HepG2 (cell line): ENCODE results near the gene ZPR1. TPM values are rescaled to one million over a fixed set of nuclear protein-coding genes. Genes with fewer than 3 reads are reported as not detected.

ENCODE experiments used
- ATAC-seq: fragments of 200-7000 bp; cut with Tn5 transposase; 3 replicates; pipeline ENCODE4 v1.9.1; 2020; ENCODE audit warnings: mild to moderate bottlenecking, moderate library complexity
- BruUV-seq: library from RNA; stranded (reverse); fragments of 400-500 nt; replicated peaks from 2 replicates; lab custom pipeline; 2021; lab: Mats Ljungman, UMichigan
- CTCF ChIA-PET: fragments of 300-600 bp; formaldehyde crosslinking; extraction: SDS; loops from one replicate; lab custom pipeline; 2021; ENCODE audit warnings: low total read pairs, inconsistent platforms, low intra/inter-chr PET ratio; lab: Yijun Ruan, JAX
- POLR2A ChIA-PET: fragments of 350-600 bp; sonication (Branson Sonifier 250); formaldehyde crosslinking; loops from one replicate; lab custom pipeline; 2020; ENCODE audit warnings: antibody characterized with exemption, inconsistent platforms; lab: Yijun Ruan, JAX
- DNase-seq: peaks from one replicate; pipeline ENCODE4 v3.0.0-alpha.2; 2015; ENCODE audit warnings: low spot score
- FAIRE-seq: peaks from 3 replicates; lab custom pipeline; 2011; peaks lifted over from hg19 to GRCh38; lab: Jason Lieb, UNC
- H2AFZ ChIP-seq: one replicate; pipeline ENCODE4 v1.6.1; 2011; ENCODE audit warnings: low read length, inconsistent platforms
- H3K27ac ChIP-seq: fragments of 300-600 bp; 3 replicates; pipeline ENCODE4 v1.8.0; 2011; ENCODE audit warnings: mixed run types, mild to moderate bottlenecking, mixed read lengths, low read length, inconsistent platforms; ENCODE audit not compliant: insufficient read depth; ENCODE audit errors: extremely low read length
- H3K27me3 ChIP-seq, 2 experiments: fragments of 200-600 bp in 1 of 2; 2 replicates in 1 of 2; 3 replicates in 1 of 2; pipeline versions ENCODE4 v1.6.0 to v1.8.0; 2011; ENCODE audit warnings: low read length in 2 of 2, mild to moderate bottlenecking in 2 of 2, moderate library complexity in 2 of 2, inconsistent platforms in 1 of 2; ENCODE audit not compliant: insufficient read depth in 2 of 2, control insufficient read depth in 1 of 2
- H3K36me3 ChIP-seq, 2 experiments: fragments of 200-600 bp in 1 of 2; replicated peaks in 1 of 2; 2 replicates in 1 of 2; 3 replicates in 1 of 2; pipeline versions ENCODE4 v1.5.1 to v1.8.0; 2011; ENCODE audit warnings: low read length in 2 of 2, inconsistent platforms in 1 of 2; ENCODE audit not compliant: insufficient read depth in 2 of 2, control insufficient read depth in 1 of 2
- H3K4me1 ChIP-seq: 2 replicates; pipeline ENCODE4 v1.5.1; 2012; ENCODE audit warnings: low read length, inconsistent platforms; ENCODE audit not compliant: insufficient read depth
- H3K4me2 ChIP-seq: 2 replicates; pipeline ENCODE4 v1.6.0; 2011; ENCODE audit warnings: low read depth, low read length, inconsistent platforms
- H3K4me3 ChIP-seq, 3 experiments: fragments of 200-600 bp in 1 of 3; sonication (generic), shearing (Covaris generic) in 1 of 3; replicated peaks in 1 of 3; 2 replicates each; pipeline ENCODE4 v1.5.1; 2011 to 2016; ENCODE audit warnings: low read length in 3 of 3, inconsistent platforms in 2 of 3, low read depth in 2 of 3, mild to moderate bottlenecking in 2 of 3, control low read depth in 1 of 3, mixed read lengths in 1 of 3; ENCODE audit not compliant: insufficient read depth in 1 of 3
- H3K79me2 ChIP-seq: one replicate; pipeline ENCODE4 v1.6.1; 2011; ENCODE audit warnings: low read length, inconsistent platforms; ENCODE audit not compliant: insufficient read depth
- H3K9ac ChIP-seq: 2 replicates; pipeline ENCODE4 v1.6.0; 2011; ENCODE audit warnings: mild to moderate bottlenecking, low read depth, low read length, inconsistent platforms; ENCODE audit not compliant: insufficient read depth
- H3K9me3 ChIP-seq: 2 replicates; pipeline ENCODE4 v1.5.1; 2012; ENCODE audit warnings: mild to moderate bottlenecking, low read length
- H4K20me1 ChIP-seq: 2 replicates; pipeline ENCODE4 v1.6.0; 2011; ENCODE audit warnings: inconsistent platforms, mild to moderate bottlenecking, low read length, moderate library complexity; ENCODE audit not compliant: insufficient read depth
- ATF5 ChIP-seq: sonication (generic); formaldehyde crosslinking; IDR thresholded peaks from 2 replicates; pipeline ENCODE4 v1.4.0; 2020; ENCODE audit warnings: mild to moderate bottlenecking, low read depth, missing genetic modification reagents
- DR1 ChIP-seq: sonication (generic); formaldehyde crosslinking; IDR thresholded peaks from 2 replicates; pipeline ENCODE4 v1.8.0; 2021; ENCODE audit warnings: mild to moderate bottlenecking, missing genetic modification reagents, inconsistent platforms
- EP300 ChIP-seq, 3 experiments: sonication (generic) in 1 of 3; formaldehyde crosslinking in 1 of 3; IDR thresholded peaks; 2 replicates each; pipeline versions ENCODE4 v1.5.1 to v1.6.1; 2011 to 2020; ENCODE audit warnings: low read depth in 2 of 3, low read length in 2 of 3, borderline replicate concordance in 1 of 3, improper control_type of control experiment in 1 of 3, mild to moderate bottlenecking in 1 of 3, missing genetic modification reagents in 1 of 3, moderate library complexity in 1 of 3
- FOXA1 ChIP-seq, 2 experiments: fragments of 450-650 bp in 1 of 2; sonication (generic) in 1 of 2; formaldehyde crosslinking in 1 of 2; IDR thresholded peaks; 2 replicates each; pipeline versions ENCODE4 v1.4.0 to v1.6.1; 2016 to 2020; ENCODE audit warnings: missing genetic modification reagents in 1 of 2
- HDAC1 ChIP-seq: sonication (generic); formaldehyde crosslinking; IDR thresholded peaks from 2 replicates; pipeline ENCODE4 v1.5.1; 2020; ENCODE audit warnings: mild to moderate bottlenecking, missing genetic modification reagents
- HNF1B ChIP-seq: sonication (generic); formaldehyde crosslinking; IDR thresholded peaks from 2 replicates; pipeline ENCODE4 v1.5.1; 2020; ENCODE audit warnings: mild to moderate bottlenecking, moderate library complexity, missing genetic modification reagents
- HOXA9 ChIP-seq: sonication (generic); formaldehyde crosslinking; IDR thresholded peaks from 2 replicates; pipeline ENCODE4 v1.8.1; 2022; ENCODE audit warnings: missing genetic modification reagents, mild to moderate bottlenecking, moderate library complexity, borderline replicate concordance
- HOXD1 ChIP-seq: sonication (generic); formaldehyde crosslinking; IDR thresholded peaks from 2 replicates; pipeline ENCODE4 v1.5.0; 2020; ENCODE audit warnings: missing genetic modification reagents
- KMT2B ChIP-seq: IDR thresholded peaks from 2 replicates; pipeline ENCODE4 v1.6.1; 2016; ENCODE audit warnings: missing genetic modification reagents, missing compliant biosample characterization
- MEF2D ChIP-seq: sonication (generic); formaldehyde crosslinking; IDR thresholded peaks from 2 replicates; pipeline ENCODE4 v1.5.1; 2020; ENCODE audit warnings: mild to moderate bottlenecking, missing genetic modification reagents
- NFYC ChIP-seq: IDR thresholded peaks from 2 replicates; pipeline ENCODE4 v1.6.1; 2016; ENCODE audit warnings: missing genetic modification reagents, missing compliant biosample characterization
- NONO ChIP-seq, 2 experiments: fragments of 450-650 bp in 1 of 2; sonication (generic) in 1 of 2; formaldehyde crosslinking in 1 of 2; IDR thresholded peaks in 1 of 2; conservative IDR thresholded peaks in 1 of 2; 2 replicates each; pipeline versions ENCODE4 v1.6.1 to v1.8.0; 2017 to 2022; ENCODE audit warnings: mild to moderate bottlenecking in 1 of 2, missing genetic modification reagents in 1 of 2, moderate library complexity in 1 of 2
- TGIF2 ChIP-seq: IDR thresholded peaks from 2 replicates; pipeline ENCODE4 v1.6.1; 2016; ENCODE audit warnings: control low read depth, missing compliant biosample characterization
- YEATS4 ChIP-seq: sonication (generic); formaldehyde crosslinking; IDR thresholded peaks from 2 replicates; pipeline ENCODE4 v1.4.0; 2020; ENCODE audit warnings: missing genetic modification reagents, borderline replicate concordance
- ZFP90 ChIP-seq: sonication (generic); formaldehyde crosslinking; IDR thresholded peaks from 2 replicates; pipeline ENCODE4 v1.8.0; 2022; ENCODE audit warnings: missing genetic modification reagents, mild to moderate bottlenecking, inconsistent platforms, borderline replicate concordance
- ZFY ChIP-seq: sonication (generic); formaldehyde crosslinking; IDR thresholded peaks from 2 replicates; pipeline ENCODE4 v1.4.0; 2020; ENCODE audit warnings: missing genetic modification reagents
- ZNF230 ChIP-seq: sonication (generic); formaldehyde crosslinking; IDR thresholded peaks from 2 replicates; pipeline ENCODE4 v1.4.0; 2020; ENCODE audit warnings: mild to moderate bottlenecking, missing genetic modification reagents
- ZNF441 ChIP-seq: sonication (generic); formaldehyde crosslinking; IDR thresholded peaks from 2 replicates; pipeline ENCODE4 v1.7.0; 2021; ENCODE audit warnings: missing genetic modification reagents, borderline replicate concordance
- ZNF446 ChIP-seq: sonication (generic); formaldehyde crosslinking; IDR thresholded peaks from 2 replicates; pipeline ENCODE4 v1.5.0; 2020; ENCODE audit warnings: mild to moderate bottlenecking, missing genetic modification reagents
- ZNF883 ChIP-seq: sonication (generic); formaldehyde crosslinking; IDR thresholded peaks from 2 replicates; pipeline ENCODE4 v1.5.1; 2020; ENCODE audit warnings: mild to moderate bottlenecking, missing genetic modification reagents; ENCODE audit errors: not compliant biosample characterization
- WGBS: methylation state at CpG from one replicate; pipeline ENCODE4 v1.1.6; 2017; ENCODE audit warnings: low lambda C conversion rate; 5-methylcytosine and 5-hydroxymethylcytosine counted together
- in situ Hi-C: cut with HindIII; loops from 2 replicates; pipeline ENCODE4 v1.10.0; 2017; ENCODE audit warnings: low pct_unique_long_range_greater_than_20kb; ENCODE audit not compliant: extremely low pct_ligation_motif_present
- intact Hi-C: fragments of 100-400 bp; cut with micrococcal nuclease; formaldehyde crosslinking; loops from one replicate; pipeline ENCODE4 v1.10.0; 2022; ENCODE audit not compliant: unreplicated experiment
- polyA plus RNA-seq, 8 experiments: library from polyadenylated mRNA; depleted of rRNA in 3 of 8; stranded (reverse) in 7 of 8; unstranded in 1 of 8; fragments of >200 nt; fragmentation: Illumina TruSeq in 4 of 8; extraction: Trizol in 4 of 8; gene quantifications; 2 replicates each; pipeline versions ENCODE4 v1.2.1 to v1.2.3, GENCODE V29; 2011 to 2016; ENCODE audit warnings: low read depth in 4 of 8, missing spikeins in 1 of 8, mixed read lengths in 1 of 8; ENCODE audit not compliant: insufficient read depth in 1 of 8
- total RNA-seq, 5 experiments: library from RNA; depleted of rRNA; stranded (reverse); fragments of >200 nt; fragmentation: Illumina TruSeq; extraction: Trizol; gene quantifications; 2 replicates each; pipeline ENCODE4 v1.2.3, GENCODE V29; 2016; ENCODE audit warnings: low read depth in 1 of 5

The ZPR1 gene
- total and polyA plus RNA-seq, 2 of the 13 experiments (the other 11 are each of a cell fraction or from before 2014, with no cell fraction given) = 40.0 to 79.3 TPM

GRCh38 chr11:116831790-116832349 lies 44.0 kb upstream of the ZPR1 start (continued):
- TF ChIP-seq KMT2B = no peak
- TF ChIP-seq NFYC (CRISPR knock-in tag) = no peak
- no peak for TF ChIP-seq DR1 (CRISPR knock-in tag)

- Histone ChIP-seq H2AFZ (no peak overlapping the region), H3K27ac (peak overlapping the region; percentile 99), H3K79me2 (peaks cover 31% of the 10 kb centered on the region), H3K36me3 (no peaks in the 10 kb centered on the region; a peak in 1 of 5 replicates), H4K20me1 (peaks cover under 1% of the 10 kb centered on the region; the same call in 1 of the 2 replicates), H3K4me3 (peak overlapping the region; percentile 61 to 79 (median 62)), H3K27me3 (no peaks in the 10 kb centered on the region), H3K4me1 (peaks cover 98% of the 10 kb centered on the region), H3K9ac (peak overlapping the region; percentile 82), H3K9me3 (no peaks in the 10 kb centered on the region), H3K4me2 (peak overlapping the region; percentile 97)
- no peak for FAIRE-seq
- no peak for ATAC-seq
- ChIA-PET POLR2A (interaction anchor here (1.1 to 18.4 kb wide), 13 partner anchors 8 to 469 kb away, joined by 3 to 1365 read pairs (median 21); partner anchors contain the start of genes APOA1, APOA5, BUD13 and PAFAH1B2), CTCF (interaction anchor here (2.3 kb wide), 1 partner anchor 38 kb away, joined by 12 read pairs; the partner anchor contains the start of gene APOA5)
- in situ Hi-C loops = no loop called here
- DNase-seq = no peak
- intact Hi-C loops = no loop called here
- BruUV-seq = TSS peak; percentile 58
- 13% methylated on average over 4 of the region's 17 CpGs for WGBS
- TF ChIP-seq HDAC1 (CRISPR knock-in tag) (no peak), ZFY (CRISPR knock-in tag) (peak; percentile 11; the same call in 1 of the 2 replicates), YEATS4 (CRISPR knock-in tag) (no peak), ZNF446 (CRISPR knock-in tag) (no peak), TGIF2 (CRISPR knock-in tag) (no peak), HOXA9 (CRISPR knock-in tag) (no peak), FOXA1 (IDR thresholded peaks at IDR 0.05) (no peak), FOXA1 (CRISPR knock-in tag; IDR thresholded peaks at IDR 0.05) (no peak), MEF2D (CRISPR knock-in tag) (0 out of 2 replicates have a peak, but pooled peaks have one; percentile 34), ZNF441 (no peak), ZNF230 (CRISPR knock-in tag) (no peak), HOXD1 (CRISPR knock-in tag) (no peak), ZFP90 (CRISPR knock-in tag) (no peak), ATF5 (CRISPR knock-in tag) (no peak), ZNF883 (CRISPR knock-in tag) (no peak), EP300 (IDR thresholded peaks at IDR 0.05; ENCODE audit: low read depth in 2 of 2, low read length in 2 of 2) (no peak), EP300 (CRISPR knock-in tag; IDR thresholded peaks at IDR 0.05; ENCODE audit: borderline replicate concordance) (no peak), NONO (IDR thresholded peaks at IDR 0.05) (no peak), NONO (CRISPR knock-in tag; conservative IDR thresholded peaks at IDR 0.05) (0 out of 2 replicates have a peak, but pooled peaks have one; percentile 40), HNF1B (no peak)
Observed at GRCh38 chr11:116830184-116830912, 42.5 kb upstream of the ZPR1 start.
